GM21737 (cell line): ENCODE results near the gene LRCOL1.

Source experiments
- ATAC-seq: cut with Tn5 transposase; IDR thresholded peaks from one replicate; pipeline ENCODE4 v1.9.1; 2021; ENCODE audit warnings: mild to moderate bottlenecking, moderate library complexity; ENCODE audit not compliant: unreplicated experiment

LRCOL1 gene

GRCh38 chr12:132569856-132570480, 40.4 kb downstream of the LRCOL1 start:
- ATAC-seq, result no peak

DNA sequence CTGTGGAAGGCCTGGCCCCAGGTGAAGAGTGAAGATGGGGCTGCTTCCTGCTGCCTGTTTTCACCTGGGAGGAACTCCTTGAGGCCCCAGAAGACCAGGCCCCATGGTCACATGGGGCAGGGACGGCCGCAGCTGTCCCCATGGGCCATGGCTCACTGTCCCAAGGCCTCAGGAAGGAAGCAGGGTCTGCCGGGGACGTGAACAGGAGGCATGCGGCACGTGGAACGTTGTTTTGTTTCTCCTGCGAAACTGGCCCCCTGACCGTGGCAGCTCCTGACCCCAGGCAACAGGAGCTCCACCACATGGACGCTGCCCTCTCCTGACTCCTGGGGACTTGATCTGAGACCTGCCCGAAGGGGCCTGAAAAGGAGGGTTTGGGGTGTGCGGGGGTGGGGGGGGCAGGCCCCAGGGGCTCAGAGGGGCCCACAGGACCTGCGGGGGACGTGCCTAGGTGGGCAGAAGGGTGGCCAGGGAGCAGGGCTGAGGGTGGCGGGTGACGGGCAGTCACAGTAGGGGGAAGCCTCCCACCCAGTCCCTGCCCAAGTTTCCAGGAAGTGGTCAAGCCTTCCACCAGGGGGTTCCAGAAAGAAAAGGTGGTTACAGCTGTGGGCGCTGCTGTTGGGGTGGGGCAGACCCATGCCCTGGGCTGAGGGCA, 41.4 kb downstream of the LRCOL1 start:
- ATAC-seq, result no peak

- ATAC-seq, result no peak
These were observed 42.1 kb downstream of the LRCOL1 start for GRCh38 chr12:132568301-132568700.

- ATAC-seq, result no peak
These were observed 43.8 kb downstream of the LRCOL1 start for GRCh38 chr12:132566516-132567131.

GRCh38 chr12:132565365-132565764, 45.0 kb downstream of the LRCOL1 start:
- no peak for ATAC-seq

DNA sequence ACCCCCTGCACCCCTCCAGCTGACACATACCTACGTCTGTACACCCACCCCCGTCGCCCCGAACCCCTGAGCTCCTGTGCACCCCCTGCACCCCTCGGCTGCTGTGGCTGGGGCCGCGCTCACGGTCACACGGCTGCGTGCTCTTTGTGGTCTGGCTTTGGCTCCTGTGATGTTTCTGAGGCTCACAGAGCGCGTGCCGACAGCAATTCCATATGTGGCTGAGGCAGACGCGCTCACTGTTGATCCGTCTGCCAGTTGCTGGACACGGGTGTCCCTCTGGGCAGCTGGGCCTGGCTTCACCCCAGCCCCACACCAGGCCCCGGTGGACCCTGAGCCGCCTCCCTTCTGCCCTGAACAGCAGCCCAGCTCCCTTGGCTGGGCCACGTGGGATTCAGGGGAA, 46.5 kb downstream of the LRCOL1 start:
- no peak for ATAC-seq

- no peak for ATAC-seq
These were observed 47.8 kb downstream of the LRCOL1 start for GRCh38 chr12:132562489-132563021.

GRCh38 chr12:132561427-132562156, 48.8 kb downstream of the LRCOL1 start:
- no peak for ATAC-seq

- no peak for ATAC-seq
These were observed 49.6 kb downstream of the LRCOL1 start for GRCh38 chr12:132560614-132561426.

GRCh38 chr12:132560364-132560613, 50.1 kb downstream of the LRCOL1 start:
- ATAC-seq, result no peak

DNA sequence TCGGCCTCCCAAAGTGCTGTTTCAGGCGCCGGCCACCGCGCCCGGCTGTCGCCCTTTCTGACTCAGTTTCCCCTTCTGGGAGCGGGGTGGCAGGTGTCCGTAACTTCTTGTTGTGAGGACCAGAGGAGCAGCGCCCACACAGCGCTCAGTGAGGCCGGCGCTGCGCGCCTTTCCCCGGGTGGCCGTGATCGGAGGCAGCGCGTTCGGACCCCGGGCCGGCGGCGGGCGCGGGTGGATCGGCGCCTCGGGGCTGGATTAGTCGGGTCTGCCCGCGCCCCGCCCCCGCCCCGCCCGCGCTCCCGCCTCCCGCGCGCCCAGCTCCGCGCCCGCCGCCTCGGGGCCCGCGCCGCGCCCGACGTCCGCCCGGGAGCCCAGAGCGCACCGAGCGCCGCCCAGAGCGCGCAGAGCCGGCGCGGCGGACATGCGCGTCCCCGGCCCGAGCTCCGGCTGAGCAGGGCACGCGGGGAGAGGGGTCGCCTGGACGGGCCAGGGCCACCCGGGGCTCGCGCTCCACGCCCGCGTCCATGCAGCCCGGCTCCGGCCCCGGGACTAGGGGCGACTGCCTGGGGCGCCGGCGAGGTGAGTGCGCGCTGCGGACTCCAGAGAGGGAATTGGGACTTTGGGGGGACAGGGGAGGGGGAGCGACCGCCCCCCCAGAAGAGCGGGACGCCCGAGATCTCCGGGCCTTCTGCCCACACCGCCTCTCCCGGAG, 50.6 kb downstream of the LRCOL1 start:
- ATAC-seq, result no peak

DNA sequence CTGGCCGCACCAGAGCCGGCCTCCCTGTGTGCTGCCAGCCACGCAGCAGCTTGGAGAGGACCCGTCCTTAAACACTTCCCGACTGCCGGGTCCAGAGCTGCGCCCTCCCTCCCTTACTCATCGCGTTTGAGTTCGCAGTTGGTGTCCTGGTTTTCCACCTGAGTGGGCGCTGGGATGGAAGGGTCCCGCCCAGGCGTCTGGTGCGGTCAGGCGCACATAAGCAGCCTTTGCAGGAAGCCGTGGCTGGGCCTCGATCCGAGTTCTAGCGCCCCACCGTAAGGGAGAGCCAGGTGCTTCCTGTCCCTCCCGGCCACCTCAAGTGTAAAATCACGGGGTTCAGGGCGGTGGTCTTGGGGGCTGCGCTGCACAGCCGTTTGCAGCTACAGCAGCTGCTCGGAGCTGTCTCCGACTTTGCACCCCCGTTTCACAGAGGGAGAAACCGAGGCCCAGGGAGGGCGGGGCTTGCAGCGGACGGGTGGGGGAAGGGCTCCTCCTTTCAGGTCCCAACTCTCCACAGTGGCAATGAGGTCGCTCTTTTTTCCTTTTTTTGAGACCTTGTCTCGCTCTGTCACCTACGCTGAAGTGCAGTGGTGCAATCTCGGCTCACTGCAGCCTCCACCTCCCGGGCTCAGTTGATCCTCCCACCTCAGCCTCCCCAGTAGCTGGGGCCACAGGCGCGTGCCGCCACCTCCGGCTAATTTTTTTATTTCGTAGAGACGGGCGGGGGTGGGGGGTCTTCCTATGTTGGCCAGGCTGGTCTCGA, 51.3 kb downstream of the LRCOL1 start:
- no peak for ATAC-seq

DNA sequence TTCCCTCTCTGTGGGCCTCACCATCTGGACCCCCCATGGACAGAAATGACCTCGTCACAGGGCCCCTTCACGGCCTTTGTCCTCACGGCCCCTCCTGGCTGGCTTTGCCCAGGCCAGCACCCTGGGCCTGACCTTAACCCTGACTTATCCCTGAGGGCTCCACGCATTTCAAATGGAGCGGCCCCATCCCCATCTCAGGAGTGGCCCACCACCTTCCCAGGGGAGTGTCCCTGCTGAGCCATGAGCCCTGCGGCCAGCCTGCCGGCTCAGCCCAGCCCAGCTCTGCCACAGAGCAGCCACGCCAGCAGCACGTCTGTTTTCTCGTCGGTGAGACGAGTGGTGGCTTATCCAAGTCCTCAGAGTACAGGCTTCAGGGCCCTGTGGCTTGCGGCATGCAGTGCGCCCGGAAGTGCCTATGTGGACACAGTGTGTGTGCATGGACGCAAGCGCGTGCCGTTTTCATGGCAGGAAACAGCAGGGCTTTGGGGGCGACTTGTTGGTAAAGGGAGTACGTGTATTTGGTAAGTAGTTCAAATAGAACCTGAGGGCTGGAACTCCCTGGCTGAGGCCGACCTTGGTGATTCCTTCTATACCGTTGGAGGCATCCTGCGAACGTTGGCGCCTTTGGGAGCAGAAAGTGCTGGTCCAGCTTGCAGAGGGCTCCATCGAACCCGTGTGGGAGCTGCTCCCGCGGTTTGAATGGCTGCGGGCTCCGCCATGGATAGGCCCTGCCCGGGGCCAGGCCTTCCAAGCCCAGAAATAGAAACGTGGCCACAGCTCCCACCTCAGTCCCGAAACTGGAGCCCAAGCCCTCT, 52.1 kb downstream of the LRCOL1 start:
- no peak for ATAC-seq

- ATAC-seq, result no peak
These were observed 52.9 kb downstream of the LRCOL1 start for GRCh38 chr12:132557291-132558015.

DNA sequence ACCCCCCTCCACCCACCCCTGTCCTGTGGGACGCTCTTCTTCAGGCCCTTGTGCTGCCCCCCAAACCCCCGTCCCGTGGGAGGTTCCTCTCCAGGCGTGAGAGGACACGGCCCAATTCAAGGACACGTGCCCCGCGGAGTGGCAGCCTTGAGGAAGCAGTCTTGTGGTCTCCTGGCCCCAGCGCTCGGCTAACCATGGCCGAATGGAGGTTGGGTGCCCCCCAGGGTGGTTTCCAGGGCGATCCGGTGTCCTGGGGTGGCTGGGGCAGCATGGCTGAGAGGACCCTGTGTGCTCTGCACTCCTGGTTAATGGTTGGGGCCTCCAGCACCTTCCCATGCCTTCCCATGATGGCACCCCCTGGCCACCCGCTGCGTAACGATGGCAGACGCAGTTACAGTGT, 53.6 kb downstream of the LRCOL1 start:
- ATAC-seq, result no peak

DNA sequence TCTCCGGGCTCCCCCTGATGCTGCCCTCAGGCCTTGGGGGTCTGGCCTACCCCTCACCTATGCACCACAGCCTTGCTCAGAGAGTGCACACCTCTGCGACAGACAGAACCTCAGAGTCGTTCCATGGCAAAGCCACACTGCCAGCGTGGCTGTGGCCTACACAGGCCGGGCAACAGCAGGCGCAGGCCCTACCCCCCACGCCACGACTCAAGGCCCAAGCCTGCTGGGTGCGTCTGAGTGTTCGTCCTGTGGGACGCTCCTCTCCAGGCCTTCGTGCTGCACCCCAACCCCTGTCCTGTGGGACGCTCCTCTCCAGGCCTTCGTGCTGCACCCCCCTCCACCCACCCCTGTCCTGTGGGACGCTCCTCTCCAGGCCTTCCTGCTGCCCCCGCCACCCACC, 54.2 kb downstream of the LRCOL1 start:
- no peak for ATAC-seq

GRCh38 chr12:132555686-132556085, 54.7 kb downstream of the LRCOL1 start:
- ATAC-seq, result no peak
